ENCODE data around the gene HINT1.

Gene HINT1

DNA sequence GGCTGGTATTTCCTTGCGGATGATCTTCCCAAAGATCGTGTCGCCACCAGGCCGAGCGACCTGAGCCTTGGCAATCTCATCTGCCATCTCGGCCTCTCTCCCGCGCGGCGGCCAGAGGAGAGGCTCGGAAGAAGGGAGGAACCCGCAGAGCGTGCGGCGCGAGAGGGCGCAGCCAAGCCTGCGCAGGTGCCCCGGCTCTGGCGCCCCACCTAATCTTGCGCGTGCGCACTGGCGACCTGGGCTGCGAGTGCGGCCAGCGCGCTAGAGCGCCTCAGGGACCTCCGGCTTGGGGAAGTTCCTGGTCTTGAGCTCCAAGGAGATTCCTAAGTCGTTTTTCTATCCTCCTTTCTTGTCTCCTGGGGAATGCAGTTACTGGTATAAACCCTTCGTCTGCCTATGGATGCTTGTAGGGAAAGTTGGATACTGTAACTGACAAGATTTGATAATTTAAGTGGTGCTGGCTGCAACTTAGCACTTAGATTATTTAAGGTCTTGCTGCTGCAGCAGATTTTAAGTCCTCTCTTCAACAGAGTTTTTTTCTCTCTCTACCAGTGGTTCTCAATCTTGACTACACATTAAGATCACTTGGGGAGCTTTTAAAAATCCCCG is at the start of gene HINT1:
Gene HINT1, minus strand, starts transcription at position 138 of the 609 bp plus-strand sequence. Its CDS starts 51 bp downstream, at position 87.
- peak; percentile 68 for DNase-seq (ENCODE audit: low read depth)
- TF ChIP-seq, protein P1, sequence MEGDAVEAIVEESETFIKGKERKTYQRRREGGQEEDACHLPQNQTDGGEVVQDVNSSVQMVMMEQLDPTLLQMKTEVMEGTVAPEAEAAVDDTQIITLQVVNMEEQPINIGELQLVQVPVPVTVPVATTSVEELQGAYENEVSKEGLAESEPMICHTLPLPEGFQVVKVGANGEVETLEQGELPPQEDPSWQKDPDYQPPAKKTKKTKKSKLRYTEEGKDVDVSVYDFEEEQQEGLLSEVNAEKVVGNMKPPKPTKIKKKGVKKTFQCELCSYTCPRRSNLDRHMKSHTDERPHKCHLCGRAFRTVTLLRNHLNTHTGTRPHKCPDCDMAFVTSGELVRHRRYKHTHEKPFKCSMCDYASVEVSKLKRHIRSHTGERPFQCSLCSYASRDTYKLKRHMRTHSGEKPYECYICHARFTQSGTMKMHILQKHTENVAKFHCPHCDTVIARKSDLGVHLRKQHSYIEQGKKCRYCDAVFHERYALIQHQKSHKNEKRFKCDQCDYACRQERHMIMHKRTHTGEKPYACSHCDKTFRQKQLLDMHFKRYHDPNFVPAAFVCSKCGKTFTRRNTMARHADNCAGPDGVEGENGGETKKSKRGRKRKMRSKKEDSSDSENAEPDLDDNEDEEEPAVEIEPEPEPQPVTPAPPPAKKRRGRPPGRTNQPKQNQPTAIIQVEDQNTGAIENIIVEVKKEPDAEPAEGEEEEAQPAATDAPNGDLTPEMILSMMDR (IDR thresholded peaks at IDR 0.05; ENCODE audit: control insufficient read depth, extremely low read depth, insufficient read depth) = peak; percentile 45
- H3K4me3 ChIP-seq (ENCODE audit: low read depth, low read length) = peak within 1 kb of the TSS; percentile 82

DNA sequence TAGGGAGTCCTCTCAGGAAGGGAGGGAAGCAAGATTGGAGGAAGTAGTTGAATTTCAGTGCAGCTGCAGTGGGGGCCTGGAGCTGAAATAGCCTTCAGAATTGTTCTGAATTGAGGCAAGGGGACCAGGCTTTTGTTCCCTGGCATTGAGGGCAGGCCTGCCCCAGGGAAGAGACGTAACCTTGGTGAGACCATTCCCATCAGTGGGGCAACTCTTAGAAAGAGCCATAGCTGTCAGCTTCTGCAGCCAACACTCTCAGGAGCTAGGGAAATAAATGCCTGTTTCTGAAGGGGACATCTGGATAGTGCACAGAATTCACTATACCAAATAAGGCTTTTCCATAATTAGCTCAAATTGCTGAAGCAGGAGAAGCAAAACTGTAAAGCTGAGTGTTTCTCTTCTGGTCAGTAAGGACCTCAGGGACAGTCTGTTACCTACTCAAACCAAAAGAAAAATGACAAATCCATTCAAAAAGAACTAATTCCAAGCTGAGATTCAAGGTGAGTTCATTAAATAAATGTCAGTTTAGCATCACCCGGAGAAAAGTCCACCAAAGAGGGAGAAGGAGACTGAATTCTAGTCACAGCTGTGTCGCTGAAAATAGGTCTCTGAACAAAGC is 49.7 kb upstream of the HINT1 start:
- no peak overlapping the region for H3K4me3 ChIP-seq (ENCODE audit: low read depth, low read length)
- TF ChIP-seq, protein P1 (IDR thresholded peaks at IDR 0.05; ENCODE audit: control insufficient read depth, extremely low read depth, insufficient read depth) = no peak
- no peak for DNase-seq (ENCODE audit: low read depth)

DNA sequence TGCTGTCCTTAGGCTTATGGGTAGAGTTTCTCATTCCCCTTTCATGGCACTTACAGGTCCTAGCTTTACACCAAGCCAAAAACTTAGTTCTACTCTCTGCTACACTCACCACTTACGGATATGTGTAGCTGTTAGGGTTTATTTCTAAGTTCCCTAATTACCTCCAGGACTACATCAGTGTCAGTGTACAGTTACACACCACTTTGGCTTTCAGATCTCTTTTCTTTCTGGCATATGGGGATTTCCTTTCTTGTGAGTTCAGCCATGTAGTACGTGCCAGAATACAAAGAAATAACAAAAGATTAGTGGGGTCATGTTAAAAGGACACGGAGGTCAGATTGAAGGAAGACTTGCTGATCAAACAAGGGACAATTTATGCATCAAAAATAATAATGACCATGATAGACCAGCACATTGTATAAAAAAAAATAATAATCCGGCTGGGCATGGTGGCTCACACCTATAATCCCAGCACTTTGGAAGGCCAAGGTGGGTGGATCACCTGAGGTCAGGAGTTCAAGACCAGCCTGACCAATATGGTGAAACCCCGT is 47.5 kb upstream of the HINT1 start:
- no peak for DNase-seq (ENCODE audit: low read depth)
- H3K4me3 ChIP-seq (ENCODE audit: low read depth, low read length) = no peak overlapping the region
- TF ChIP-seq, protein P1 (IDR thresholded peaks at IDR 0.05; ENCODE audit: control insufficient read depth, extremely low read depth, insufficient read depth) = no peak

DNA sequence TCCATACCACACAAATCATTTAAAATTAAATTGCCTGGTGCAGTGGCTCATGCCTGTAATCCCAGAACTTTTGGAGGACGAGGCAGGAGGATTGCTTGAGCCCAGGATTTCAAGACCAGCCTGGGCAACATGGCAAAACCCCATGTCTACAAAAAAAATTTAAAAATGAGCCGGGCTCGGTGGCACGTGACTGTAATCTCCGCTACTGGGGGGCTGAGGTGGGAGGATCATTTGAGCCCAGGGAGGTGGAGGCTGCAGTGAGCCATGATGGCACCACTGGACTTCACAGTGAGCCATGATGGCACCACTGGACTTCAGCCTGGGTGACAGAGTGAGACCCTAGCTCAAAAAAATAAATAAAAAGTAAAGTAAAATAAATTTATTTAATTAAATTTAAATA is 46.6 kb upstream of the HINT1 start:
- TF ChIP-seq, protein P1 (IDR thresholded peaks at IDR 0.05; ENCODE audit: control insufficient read depth, extremely low read depth, insufficient read depth) = no peak
- DNase-seq (ENCODE audit: low read depth) = no peak
- no peak overlapping the region for H3K4me3 ChIP-seq (ENCODE audit: low read depth, low read length)

DNA sequence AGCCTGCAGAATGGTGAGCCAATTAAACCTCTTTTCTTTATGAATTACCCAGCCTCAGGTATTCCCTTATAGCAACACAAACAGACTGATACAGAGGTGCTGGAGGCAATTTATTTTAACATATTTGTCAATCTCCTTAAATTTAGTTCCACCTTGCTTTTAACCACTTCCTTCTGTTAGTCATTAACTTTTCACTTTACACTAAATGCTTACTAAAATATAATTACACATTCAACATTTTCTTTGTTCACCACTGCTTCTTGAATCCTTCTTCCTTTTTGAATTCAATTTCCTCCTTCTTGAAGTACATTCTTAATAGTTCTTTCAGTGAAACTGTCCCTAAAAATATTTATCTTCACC is 45.1 kb upstream of the HINT1 start:
- no peak overlapping the region for H3K4me3 ChIP-seq (ENCODE audit: low read depth, low read length)
- TF ChIP-seq, protein P1 (IDR thresholded peaks at IDR 0.05; ENCODE audit: control insufficient read depth, extremely low read depth, insufficient read depth) = no peak
- DNase-seq (ENCODE audit: low read depth) = no peak

DNA sequence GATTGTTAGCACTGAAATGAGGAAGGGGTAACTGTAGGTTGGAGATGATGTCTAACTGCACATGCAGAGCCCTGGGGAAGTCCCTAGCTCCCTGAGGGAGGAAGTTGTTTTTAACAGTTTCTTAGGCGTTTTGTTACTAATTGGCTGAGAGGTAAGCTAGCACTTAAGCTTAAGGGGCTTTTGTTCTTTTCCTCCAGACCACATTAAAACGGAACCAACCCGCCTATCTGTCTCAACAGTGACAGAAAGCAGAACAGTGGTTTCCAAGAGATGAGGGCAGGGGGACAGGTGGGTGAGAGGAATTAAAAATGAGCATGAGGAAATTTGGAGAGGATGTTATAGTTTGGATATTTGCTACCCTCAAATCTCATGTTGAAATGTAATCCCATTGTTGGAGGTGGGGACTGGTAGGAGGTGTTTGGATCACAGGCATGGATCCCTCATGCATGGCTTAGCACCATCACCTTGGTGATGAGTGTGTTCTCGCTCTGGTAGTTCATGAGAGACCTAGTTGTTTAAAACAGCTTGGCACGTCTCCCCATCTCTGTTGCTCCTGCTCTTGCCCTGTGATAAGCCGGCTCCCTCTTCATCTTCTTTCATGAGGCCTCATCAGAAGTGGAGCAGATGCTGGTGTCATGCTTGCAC is 44.6 kb upstream of the HINT1 start:
- TF ChIP-seq, protein P1 (IDR thresholded peaks at IDR 0.05; ENCODE audit: control insufficient read depth, extremely low read depth, insufficient read depth) = no peak
- DNase-seq (ENCODE audit: low read depth) = no peak
- H3K4me3 ChIP-seq (ENCODE audit: low read depth, low read length) = no peak overlapping the region
